T-helper 1 cell treated with Interleukin-12 subunit alpha and Interleukin-12 subunit beta and Interleukin-4 antibody, amounts not matched to agents 30 μg/mL and 1 μg/mL, for 36 hours (primary cell): ENCODE results near the gene UBA1.

Experiments used
- H3K27ac Mint-ChIP-seq: one replicate; pipeline ENCODE4 v1.8.0; 2021; ENCODE audit warnings: mild to moderate bottlenecking, mixed read lengths
- H3K27me3 Mint-ChIP-seq: one replicate; pipeline ENCODE4 v1.8.0; 2021; ENCODE audit warnings: low read depth, mixed read lengths
- H3K36me3 Mint-ChIP-seq: one replicate; pipeline ENCODE4 v1.8.0; 2021; ENCODE audit warnings: low read depth, mixed read lengths
- H3K4me1 Mint-ChIP-seq: one replicate; pipeline ENCODE4 v1.8.0; 2021; ENCODE audit warnings: low read depth, mixed read lengths
- H3K4me3 Mint-ChIP-seq: one replicate; pipeline ENCODE4 v1.8.0; 2021; ENCODE audit warnings: mild to moderate bottlenecking, moderate library complexity, mixed read lengths
- H3K9me3 Mint-ChIP-seq: one replicate; pipeline ENCODE4 v1.8.0; 2021; ENCODE audit warnings: mixed read lengths

The UBA1 gene

DNA sequence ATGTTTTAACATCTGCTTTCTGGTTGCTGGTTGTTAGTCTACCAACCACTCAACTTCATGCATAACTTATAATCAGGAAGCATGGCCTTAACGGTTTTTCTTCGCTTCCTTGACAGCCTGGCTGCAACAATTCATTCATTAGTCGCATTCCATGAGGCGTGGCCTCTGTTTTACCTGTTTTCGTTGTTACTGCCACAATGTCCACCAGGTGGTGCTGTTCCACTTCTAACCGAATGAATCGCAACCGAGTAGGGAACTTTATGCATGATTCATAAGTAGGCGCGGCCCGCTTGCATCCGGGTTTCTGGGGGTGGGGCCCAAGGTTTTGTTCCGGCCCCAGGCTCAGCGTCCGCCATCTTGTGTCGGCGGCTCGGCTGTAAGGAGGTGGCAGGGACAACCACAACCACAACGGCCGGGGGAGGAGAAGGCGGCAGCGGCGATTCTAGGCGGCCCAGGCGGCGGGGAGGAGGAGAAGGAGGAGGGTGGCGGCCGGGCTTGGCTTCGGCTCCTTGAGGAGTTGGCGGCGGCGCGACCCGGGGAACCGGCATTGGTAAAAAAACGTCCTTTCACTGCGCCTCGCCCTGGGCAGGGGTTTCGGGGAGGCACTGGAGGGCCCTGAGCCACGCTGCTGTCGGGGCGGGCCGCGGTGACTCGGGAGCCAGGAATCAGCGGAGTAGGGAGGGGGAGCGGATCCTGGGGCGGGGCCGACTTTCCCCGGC, at the start of gene UBA1:
Gene UBA1 (plus strand): TSS at position 355 of the 719 bp plus-strand sequence. CDS start 4,974 bp downstream, outside the sequence.
- Mint-ChIP-seq H3K4me1 (peaks cover 47% of the 10 kb centered on the region), H3K27me3 (no peaks in the 10 kb centered on the region), H3K27ac (peak within 1 kb of the TSS; percentile 98), H3K36me3 (peaks cover 6% of the 10 kb centered on the region), H3K4me3 (peak within 1 kb of the TSS; percentile 95), H3K9me3 (no peaks in the 10 kb centered on the region)

GRCh38 chrX:47143894-47144625, 49.6 kb upstream of the UBA1 start:
- Mint-ChIP-seq H3K27ac (peak overlapping the region; percentile 99), H3K36me3 (peaks cover 34% of the 10 kb centered on the region), H3K4me3 (peak overlapping the region; percentile 97), H3K27me3 (no peaks in the 10 kb centered on the region), H3K9me3 (no peaks in the 10 kb centered on the region), H3K4me1 (peaks cover 25% of the 10 kb centered on the region)

DNA sequence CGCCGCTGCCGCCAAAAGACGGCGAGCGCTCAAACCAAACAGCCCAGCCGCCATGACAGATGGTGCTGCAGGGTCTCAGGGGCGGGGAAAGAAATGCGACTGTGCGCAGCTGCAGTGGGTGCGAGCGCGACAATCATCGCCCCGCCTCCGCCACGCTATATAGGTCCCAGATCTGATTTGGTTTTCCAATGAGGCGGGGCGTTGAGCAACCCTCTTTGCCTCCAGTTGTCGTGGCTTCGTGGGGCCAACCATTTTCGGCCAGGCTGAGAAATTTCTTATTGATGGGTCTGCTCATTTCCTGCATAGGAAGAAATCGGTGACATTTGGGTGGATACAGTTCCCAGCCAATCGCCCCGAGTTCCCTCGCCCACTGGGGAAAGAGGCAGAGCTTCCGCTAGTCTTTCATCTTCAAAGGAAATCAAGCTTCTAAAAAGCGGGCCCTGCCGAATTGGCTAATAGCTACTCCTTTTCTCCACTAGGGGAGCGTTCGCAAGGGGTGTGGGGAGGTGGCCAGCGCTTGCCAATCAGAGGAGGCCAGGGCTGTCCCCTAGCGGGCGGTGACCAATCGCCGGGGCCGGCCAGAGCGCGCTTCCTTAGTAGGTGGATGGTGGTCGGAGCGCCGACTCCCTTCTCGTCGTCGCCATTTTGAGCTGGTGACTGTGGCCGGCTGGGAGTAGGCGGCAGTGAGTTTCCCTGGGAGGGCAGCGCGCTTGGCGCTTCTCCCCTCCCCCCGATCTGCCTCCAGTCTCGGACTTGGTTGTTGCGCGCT, 48.8 kb upstream of the UBA1 start, which contains the start of the genes NDUFB11 and RBM10:
Gene NDUFB11 (minus strand): TSS at position 77 of the 769 bp plus-strand sequence. CDS start 23 bp downstream, at position 54.
Gene RBM10 (plus strand): TSS at position 596 of the 769 bp plus-strand sequence. CDS start 2,261 bp downstream, outside the sequence.
- Mint-ChIP-seq H3K9me3 (no peaks in the 10 kb centered on the region), H3K27ac (peak within 1 kb of the TSS; percentile 99), H3K36me3 (peaks cover 34% of the 10 kb centered on the region), H3K4me3 (peak within 1 kb of the TSS; percentile 97), H3K4me1 (peaks cover 25% of the 10 kb centered on the region), H3K27me3 (no peaks in the 10 kb centered on the region)

DNA sequence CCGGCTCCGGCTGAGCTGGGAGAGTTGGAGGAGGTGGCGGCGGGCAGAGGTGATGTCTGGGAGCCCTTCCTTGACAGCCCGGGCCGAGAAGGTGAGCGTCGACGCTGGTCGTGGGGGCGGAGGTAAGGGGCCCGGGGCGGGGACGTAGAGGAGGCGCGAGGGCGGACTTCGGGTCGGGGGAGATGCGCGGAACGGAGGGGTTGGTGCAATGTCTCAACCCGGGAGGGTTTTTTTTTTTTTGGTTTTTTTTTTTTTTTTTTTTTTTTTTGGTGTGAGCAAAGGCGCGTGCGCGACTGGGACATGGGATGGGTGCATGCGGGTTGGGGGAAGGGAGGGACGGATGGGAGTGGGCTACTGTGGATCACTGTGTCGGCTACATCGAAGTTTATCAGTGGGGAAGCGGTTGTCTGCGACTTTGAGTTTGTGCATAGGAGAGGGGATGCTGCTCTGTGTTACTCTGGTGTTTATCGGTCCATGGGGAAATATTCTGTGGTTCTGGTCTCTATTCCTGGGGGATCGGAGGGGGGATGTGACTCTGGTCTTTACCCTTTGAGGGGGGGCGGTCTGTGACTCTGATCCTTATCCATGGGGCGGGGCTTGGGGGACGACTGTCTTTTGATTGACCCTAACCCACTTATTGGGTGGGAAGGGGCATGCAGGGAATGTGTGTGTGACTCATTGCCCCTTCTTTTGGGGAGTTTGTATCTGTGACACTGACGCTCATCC, 48.1 kb upstream of the UBA1 start:
- peak overlapping the region; percentile 97 for H3K4me3 Mint-ChIP-seq
- no peaks in the 10 kb centered on the region for H3K9me3 Mint-ChIP-seq
- H3K27me3 Mint-ChIP-seq = no peaks in the 10 kb centered on the region
- H3K36me3 Mint-ChIP-seq = peaks cover 37% of the 10 kb centered on the region
- H3K27ac Mint-ChIP-seq = peak overlapping the region; percentile 99
- H3K4me1 Mint-ChIP-seq = peaks cover 22% of the 10 kb centered on the region

DNA sequence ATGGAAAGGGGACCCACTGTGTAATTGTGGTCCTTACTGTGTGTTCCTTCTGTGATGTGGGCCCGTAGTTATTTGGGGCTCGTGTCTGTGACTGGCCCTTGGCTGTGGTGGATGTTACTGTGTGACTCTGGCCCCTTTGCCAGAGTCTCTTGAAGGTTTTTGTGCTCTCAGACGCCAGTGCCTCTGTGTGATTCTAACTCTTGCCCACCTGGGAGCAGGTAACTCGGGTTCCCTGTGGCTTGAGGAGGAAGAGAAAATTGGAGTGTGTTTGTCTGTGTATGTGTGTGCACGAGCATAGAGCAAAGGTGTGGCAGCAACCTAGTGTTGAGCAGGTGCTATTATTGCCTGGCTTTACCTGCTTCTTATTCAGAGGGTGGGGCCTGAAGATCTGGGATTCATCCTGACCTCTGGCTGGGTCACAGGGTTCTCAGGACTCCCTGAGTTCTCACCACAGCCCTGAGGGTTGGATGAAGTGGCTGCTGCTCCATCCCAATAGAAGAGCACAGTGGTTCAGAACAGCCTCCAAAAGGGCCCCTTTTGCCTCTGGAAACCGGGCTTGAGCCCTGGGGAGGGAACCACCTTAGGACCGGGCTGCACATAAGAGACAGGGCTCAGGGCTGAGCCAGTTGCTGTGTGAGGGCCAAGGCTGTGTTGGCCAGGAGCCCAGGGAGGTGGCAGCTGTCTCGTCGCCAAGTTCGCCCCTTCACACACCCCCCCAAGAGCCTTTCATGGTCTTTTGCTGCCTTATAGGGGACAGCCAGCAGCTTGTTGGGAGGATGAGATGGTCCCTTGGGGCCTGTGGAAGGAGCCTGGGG, 47.3 kb upstream of the UBA1 start:
- Mint-ChIP-seq H3K4me3 (peak overlapping the region; percentile 97), H3K36me3 (peaks cover 33% of the 10 kb centered on the region), H3K27me3 (no peaks in the 10 kb centered on the region), H3K4me1 (peaks cover 21% of the 10 kb centered on the region), H3K9me3 (no peaks in the 10 kb centered on the region), H3K27ac (peak overlapping the region; percentile 99)

DNA sequence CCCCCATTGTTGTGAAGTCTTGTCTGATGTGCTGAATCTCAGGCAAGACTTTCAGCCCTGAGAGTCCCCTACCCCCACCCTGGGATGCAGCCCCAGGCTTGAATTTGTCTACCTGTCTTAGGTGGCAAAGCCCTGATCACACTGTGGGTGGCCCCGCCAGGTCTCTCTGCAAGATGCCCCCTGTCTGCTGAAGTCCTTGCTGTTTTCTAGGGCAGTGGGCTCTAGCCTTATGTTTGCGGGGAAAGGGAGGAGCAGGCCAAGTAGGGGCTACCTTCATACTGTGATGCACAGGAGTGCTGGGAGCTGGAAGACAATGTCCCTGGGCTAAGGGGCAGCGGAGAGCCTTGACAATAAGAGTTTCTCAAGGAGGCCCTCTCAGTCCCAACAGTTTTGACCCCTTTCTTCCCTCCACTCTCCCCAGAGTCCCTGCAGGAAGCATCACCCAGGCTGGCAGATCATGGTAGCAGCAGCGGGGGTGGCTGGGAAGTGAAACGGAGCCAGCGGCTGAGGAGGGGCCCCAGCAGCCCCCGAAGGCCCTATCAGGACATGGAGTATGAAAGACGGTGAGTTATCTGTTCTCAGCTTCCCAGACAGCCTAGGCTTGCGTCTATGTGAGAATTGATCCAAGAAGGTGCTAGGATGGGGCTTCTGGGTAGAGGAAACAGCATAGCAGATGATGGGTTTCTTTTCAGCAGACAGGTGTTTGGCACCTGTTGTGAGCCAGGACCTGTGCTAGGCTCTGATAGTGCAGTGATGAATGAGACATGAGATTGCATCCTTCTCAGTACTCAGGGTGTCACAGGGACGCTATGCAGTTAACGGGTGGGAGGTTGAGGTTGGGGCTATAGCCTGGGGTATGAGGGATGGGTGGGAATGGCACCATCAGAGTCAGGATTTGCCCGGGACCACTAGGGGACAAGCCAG, 46.4 kb upstream of the UBA1 start:
- Mint-ChIP-seq H3K36me3 (peaks cover 30% of the 10 kb centered on the region), H3K27me3 (no peaks in the 10 kb centered on the region), H3K27ac (peak overlapping the region; percentile 31), H3K4me3 (no peak overlapping the region), H3K4me1 (peaks cover 21% of the 10 kb centered on the region), H3K9me3 (no peaks in the 10 kb centered on the region)

DNA sequence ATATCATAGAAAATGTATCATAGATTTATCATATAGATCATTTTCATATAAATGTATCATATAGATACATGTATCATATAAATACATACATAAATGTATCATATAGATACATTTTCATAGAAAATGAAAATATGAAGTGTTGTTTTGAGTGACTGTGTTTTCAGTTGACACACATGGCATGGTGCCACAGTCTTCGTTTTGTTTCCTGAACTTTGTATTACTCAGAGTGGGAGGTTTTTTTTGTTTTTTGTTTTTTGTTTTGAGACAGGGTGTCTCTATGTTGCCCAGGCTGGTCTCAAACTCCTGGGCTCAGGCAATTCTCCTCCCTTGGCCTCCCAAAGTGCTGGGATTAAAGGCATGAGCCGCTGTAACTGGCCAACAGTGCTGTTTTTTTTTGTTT, 44.7 kb upstream of the UBA1 start:
- H3K27me3 Mint-ChIP-seq = no peaks in the 10 kb centered on the region
- no peak overlapping the region for H3K27ac Mint-ChIP-seq
- H3K4me1 Mint-ChIP-seq = peaks cover 13% of the 10 kb centered on the region
- H3K9me3 Mint-ChIP-seq = no peaks in the 10 kb centered on the region
- H3K4me3 Mint-ChIP-seq = no peak overlapping the region
- peaks cover 25% of the 10 kb centered on the region for H3K36me3 Mint-ChIP-seq

DNA sequence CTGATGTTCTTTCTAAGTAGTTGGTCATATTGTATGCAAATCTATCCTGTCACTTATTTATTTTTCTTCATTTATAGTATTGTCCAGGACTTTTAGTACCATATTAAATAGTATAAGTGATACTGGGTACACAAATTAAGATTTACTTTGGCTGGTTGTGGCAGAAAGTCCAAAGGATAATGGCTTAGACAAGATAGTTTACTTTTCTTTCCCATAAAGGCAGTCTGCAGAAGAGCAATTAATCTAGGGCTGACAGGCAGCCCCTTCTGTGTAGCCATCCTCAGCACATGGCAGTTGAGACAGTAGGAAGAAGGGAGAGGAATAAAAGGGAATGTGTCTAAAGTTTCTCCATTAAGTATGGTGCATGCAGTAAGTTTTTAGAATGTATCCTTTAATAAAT, 42.2 kb upstream of the UBA1 start:
- Mint-ChIP-seq H3K36me3 (peaks cover 23% of the 10 kb centered on the region), H3K4me1 (peaks cover 9% of the 10 kb centered on the region), H3K27me3 (no peaks in the 10 kb centered on the region), H3K27ac (no peak overlapping the region), H3K4me3 (no peak overlapping the region), H3K9me3 (no peaks in the 10 kb centered on the region)

GRCh38 chrX:47156611-47157520, 36.8 kb upstream of the UBA1 start:
- H3K9me3 Mint-ChIP-seq = no peaks in the 10 kb centered on the region
- H3K4me3 Mint-ChIP-seq = no peak overlapping the region
- H3K27ac Mint-ChIP-seq = no peak overlapping the region
- H3K4me1 Mint-ChIP-seq = no peaks in the 10 kb centered on the region
- no peaks in the 10 kb centered on the region for H3K27me3 Mint-ChIP-seq
- peaks cover 1% of the 10 kb centered on the region for H3K36me3 Mint-ChIP-seq

DNA sequence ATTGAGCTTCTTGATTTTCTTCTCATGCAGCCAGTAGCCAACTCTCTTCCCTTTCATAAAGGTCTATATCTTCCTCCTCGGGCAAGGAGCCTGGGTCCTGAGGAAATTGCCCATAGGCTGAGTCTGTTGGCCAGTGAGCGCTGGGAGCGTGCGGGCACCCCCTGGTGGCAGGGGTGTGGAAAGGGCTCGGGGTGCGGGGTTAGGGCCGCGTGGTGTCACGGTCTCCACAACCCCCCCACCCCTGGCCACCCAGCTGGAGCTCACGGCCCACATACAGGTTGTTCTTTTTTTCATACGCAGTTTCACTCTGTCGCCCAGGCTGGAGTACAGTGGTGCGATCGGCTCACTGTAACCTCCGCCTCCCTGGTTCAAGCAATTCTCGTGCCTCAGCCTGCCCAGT, 35.5 kb upstream of the UBA1 start:
- Mint-ChIP-seq H3K27ac (no peak overlapping the region), H3K9me3 (no peaks in the 10 kb centered on the region), H3K4me1 (no peaks in the 10 kb centered on the region), H3K36me3 (peaks cover 4% of the 10 kb centered on the region), H3K27me3 (no peaks in the 10 kb centered on the region), H3K4me3 (no peak overlapping the region)

DNA sequence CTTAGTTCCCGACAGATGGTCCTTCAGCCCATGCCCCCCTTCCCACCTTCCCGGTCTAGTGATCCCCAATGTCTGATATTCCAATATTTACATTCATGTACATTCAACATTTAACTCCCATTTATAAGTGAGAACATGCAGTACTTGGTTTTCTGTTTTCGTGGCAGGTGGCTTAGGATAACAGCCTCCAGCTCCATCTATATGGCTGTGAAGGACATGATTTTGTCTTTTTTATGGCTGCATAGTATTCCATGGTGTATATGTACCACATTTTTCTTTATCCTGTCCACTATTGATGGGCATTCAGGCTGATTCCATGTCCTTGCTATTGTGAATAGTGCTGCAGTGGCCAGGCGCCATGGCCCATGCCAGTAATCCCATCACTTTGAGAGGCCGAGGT, 34.8 kb upstream of the UBA1 start:
- Mint-ChIP-seq H3K9me3 (no peaks in the 10 kb centered on the region), H3K27me3 (no peaks in the 10 kb centered on the region), H3K27ac (no peak overlapping the region)

GRCh38 chrX:47160781-47161180, 32.8 kb upstream of the UBA1 start:
- H3K36me3 Mint-ChIP-seq = peaks cover 9% of the 10 kb centered on the region
- H3K27me3 Mint-ChIP-seq = no peaks in the 10 kb centered on the region
- H3K27ac Mint-ChIP-seq = no peak overlapping the region
- H3K9me3 Mint-ChIP-seq = no peaks in the 10 kb centered on the region
- no peak overlapping the region for H3K4me3 Mint-ChIP-seq
- H3K4me1 Mint-ChIP-seq = no peaks in the 10 kb centered on the region

More for the DNA sequence above, 34.8 kb upstream of the UBA1 start:
- Mint-ChIP-seq H3K4me3 (no peak overlapping the region), H3K4me1 (no peaks in the 10 kb centered on the region), H3K36me3 (peaks cover 4% of the 10 kb centered on the region)
